ENCODE results near the gene SLX9.

Gene SLX9

GRCh38 chr21:44994047-44994694 lies 54.3 kb downstream of the SLX9 start:
- H3K27me3 ChIP-seq (ENCODE audit: insufficient read depth, low read length): no peaks in the 10 kb centered on the region; the same call in 1 of the 2 replicates
- no peak overlapping the region for H3K27ac ChIP-seq (ENCODE audit: low read depth, low read length, poor library complexity, severe bottlenecking)
- H3K9ac ChIP-seq (ENCODE audit: low read length): no peak overlapping the region
- TF ChIP-seq, protein P1, sequence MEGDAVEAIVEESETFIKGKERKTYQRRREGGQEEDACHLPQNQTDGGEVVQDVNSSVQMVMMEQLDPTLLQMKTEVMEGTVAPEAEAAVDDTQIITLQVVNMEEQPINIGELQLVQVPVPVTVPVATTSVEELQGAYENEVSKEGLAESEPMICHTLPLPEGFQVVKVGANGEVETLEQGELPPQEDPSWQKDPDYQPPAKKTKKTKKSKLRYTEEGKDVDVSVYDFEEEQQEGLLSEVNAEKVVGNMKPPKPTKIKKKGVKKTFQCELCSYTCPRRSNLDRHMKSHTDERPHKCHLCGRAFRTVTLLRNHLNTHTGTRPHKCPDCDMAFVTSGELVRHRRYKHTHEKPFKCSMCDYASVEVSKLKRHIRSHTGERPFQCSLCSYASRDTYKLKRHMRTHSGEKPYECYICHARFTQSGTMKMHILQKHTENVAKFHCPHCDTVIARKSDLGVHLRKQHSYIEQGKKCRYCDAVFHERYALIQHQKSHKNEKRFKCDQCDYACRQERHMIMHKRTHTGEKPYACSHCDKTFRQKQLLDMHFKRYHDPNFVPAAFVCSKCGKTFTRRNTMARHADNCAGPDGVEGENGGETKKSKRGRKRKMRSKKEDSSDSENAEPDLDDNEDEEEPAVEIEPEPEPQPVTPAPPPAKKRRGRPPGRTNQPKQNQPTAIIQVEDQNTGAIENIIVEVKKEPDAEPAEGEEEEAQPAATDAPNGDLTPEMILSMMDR (IDR thresholded peaks at IDR 0.05; ENCODE audit: low read length): no peak
- no peak for TF ChIP-seq EZH2 (IDR thresholded peaks at IDR 0.05; ENCODE audit: borderline replicate concordance, low read length)
- no peaks in the 10 kb centered on the region for H4K20me1 ChIP-seq (ENCODE audit: insufficient read depth, low read length)
- no peaks in the 10 kb centered on the region for H3K9me3 ChIP-seq (ENCODE audit: low read length)
- no peaks in the 10 kb centered on the region for H3F3A ChIP-seq (ENCODE audit: insufficient read depth, low read length)
- no peak overlapping the region for H3K4me2 ChIP-seq (ENCODE audit: low read length)
- no peaks in the 10 kb centered on the region for H3K79me2 ChIP-seq (ENCODE audit: insufficient read depth, low read length)
- no peaks in the 10 kb centered on the region for H3K9me2 ChIP-seq (ENCODE audit: low read depth, low read length)
- H3K36me3 ChIP-seq (ENCODE audit: insufficient read depth, low read length): no peaks in the 10 kb centered on the region
- H3K4me3 ChIP-seq (ENCODE audit: low read depth, low read length, poor library complexity, severe bottlenecking): no peak overlapping the region
- H3K4me1 ChIP-seq (ENCODE audit: insufficient read depth, low read length, severe bottlenecking): no peaks in the 10 kb centered on the region
- H2AFZ ChIP-seq (ENCODE audit: low read length): no peak overlapping the region

DNA sequence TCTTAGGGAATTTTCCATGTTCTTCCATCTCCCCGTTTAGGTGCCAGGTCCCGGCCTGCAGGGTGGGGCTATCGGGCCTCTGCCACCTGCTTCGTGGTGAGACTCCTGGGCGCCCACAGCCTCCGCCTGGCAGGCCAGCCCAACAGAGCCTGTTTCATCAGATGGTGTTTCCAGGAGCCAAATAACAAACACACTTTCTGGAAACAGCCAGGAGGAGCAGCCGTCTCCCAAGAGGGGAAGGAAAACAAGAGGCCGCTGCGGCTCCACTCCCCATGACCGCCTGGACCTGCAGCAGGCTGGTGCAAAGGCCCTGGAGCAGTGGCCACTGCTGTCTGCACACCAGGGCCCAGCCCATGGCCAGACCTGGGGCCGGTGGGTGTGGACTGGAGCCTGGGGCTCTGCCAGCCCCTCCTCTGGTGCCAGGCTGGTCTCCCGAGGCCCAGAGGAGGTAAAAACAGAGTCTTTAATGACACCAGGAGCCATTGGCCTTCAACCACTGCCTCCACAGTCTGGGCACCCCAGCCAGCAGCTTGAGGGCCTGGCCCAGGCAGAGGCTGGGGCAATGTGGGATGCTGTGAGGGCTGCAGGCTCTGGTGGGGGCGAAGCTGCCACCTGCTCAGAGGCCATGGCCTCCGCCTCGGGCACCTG lies 55.0 kb downstream of the SLX9 start:
- Histone ChIP-seq H3K36me3 (ENCODE audit: insufficient read depth, low read length) (no peaks in the 10 kb centered on the region), H3K4me3 (ENCODE audit: low read depth, low read length, poor library complexity, severe bottlenecking) (no peak overlapping the region), H3K4me1 (ENCODE audit: insufficient read depth, low read length, severe bottlenecking) (no peaks in the 10 kb centered on the region), H3K4me2 (ENCODE audit: low read length) (no peak overlapping the region), H3F3A (ENCODE audit: insufficient read depth, low read length) (no peaks in the 10 kb centered on the region), H3K27me3 (ENCODE audit: insufficient read depth, low read length) (no peaks in the 10 kb centered on the region; the same call in 1 of the 2 replicates), H3K9ac (ENCODE audit: low read length) (no peak overlapping the region), H3K79me2 (ENCODE audit: insufficient read depth, low read length) (no peaks in the 10 kb centered on the region), H4K20me1 (ENCODE audit: insufficient read depth, low read length) (no peaks in the 10 kb centered on the region), H2AFZ (ENCODE audit: low read length) (no peak overlapping the region), H3K9me2 (ENCODE audit: low read depth, low read length) (no peaks in the 10 kb centered on the region), H3K27ac (ENCODE audit: low read depth, low read length, poor library complexity, severe bottlenecking) (no peak overlapping the region), H3K9me3 (ENCODE audit: low read length) (no peaks in the 10 kb centered on the region)
- no peak for TF ChIP-seq EZH2 (IDR thresholded peaks at IDR 0.05; ENCODE audit: borderline replicate concordance, low read length)
- TF ChIP-seq, protein P1 (IDR thresholded peaks at IDR 0.05; ENCODE audit: low read length): no peak

GRCh38 chr21:44995343-44995941 lies 55.6 kb downstream of the SLX9 start:
- H3K4me2 ChIP-seq (ENCODE audit: low read length): no peak overlapping the region
- TF ChIP-seq EZH2 (IDR thresholded peaks at IDR 0.05; ENCODE audit: borderline replicate concordance, low read length): no peak
- no peaks in the 10 kb centered on the region for H3K36me3 ChIP-seq (ENCODE audit: insufficient read depth, low read length)
- no peaks in the 10 kb centered on the region for H3K9me3 ChIP-seq (ENCODE audit: low read length)
- H2AFZ ChIP-seq (ENCODE audit: low read length): no peak overlapping the region
- H3F3A ChIP-seq (ENCODE audit: insufficient read depth, low read length): no peaks in the 10 kb centered on the region
- H3K79me2 ChIP-seq (ENCODE audit: insufficient read depth, low read length): no peaks in the 10 kb centered on the region
- no peak overlapping the region for H3K9ac ChIP-seq (ENCODE audit: low read length)
- no peaks in the 10 kb centered on the region for H3K9me2 ChIP-seq (ENCODE audit: low read depth, low read length)
- no peak overlapping the region for H3K4me3 ChIP-seq (ENCODE audit: low read depth, low read length, poor library complexity, severe bottlenecking)
- H3K27me3 ChIP-seq (ENCODE audit: insufficient read depth, low read length): no peaks in the 10 kb centered on the region; the same call in 1 of the 2 replicates
- no peak overlapping the region for H3K27ac ChIP-seq (ENCODE audit: low read depth, low read length, poor library complexity, severe bottlenecking)
- H3K4me1 ChIP-seq (ENCODE audit: insufficient read depth, low read length, severe bottlenecking): no peaks in the 10 kb centered on the region
- H4K20me1 ChIP-seq (ENCODE audit: insufficient read depth, low read length): no peaks in the 10 kb centered on the region
